ENCODE measurements around the gene PGAM5. TPM values are rescaled to one million over a fixed set of nuclear protein-coding genes. Genes with fewer than 3 reads are reported as not detected.

PGAM5 gene
- total RNA-seq, 1 experiment from 2014 or later = 121 TPM

DNA sequence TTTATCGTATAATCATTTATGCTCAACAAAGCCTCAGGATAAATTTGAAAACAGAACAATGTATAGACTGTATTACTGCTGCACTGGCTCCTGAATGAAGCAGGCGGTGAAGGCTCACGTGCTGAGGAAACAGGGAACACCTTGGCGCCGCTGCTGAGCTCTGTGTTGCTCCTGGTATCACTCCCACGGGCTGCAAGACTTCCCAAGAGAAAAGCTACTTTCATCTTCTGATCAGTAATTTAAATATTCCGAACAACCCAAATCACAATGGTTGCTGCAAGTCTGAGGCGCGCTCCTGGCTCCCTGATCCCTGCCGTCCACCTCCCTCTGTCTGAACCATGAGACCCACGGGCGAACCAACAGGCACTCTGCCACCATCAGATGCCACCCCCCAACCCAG, 15.7 kb downstream of the PGAM5 start:
- no peak for TF ChIP-seq CTCF (conservative IDR thresholded peaks at IDR 0.05; ENCODE audit: low read depth, low read length)
- TF ChIP-seq EZH2 (IDR thresholded peaks at IDR 0.05; ENCODE audit: borderline replicate concordance, low read depth, low read length, poor library complexity, severe bottlenecking) = no peak
- H3K4me1 ChIP-seq (ENCODE audit: insufficient read depth, low read length, poor library complexity, severe bottlenecking) = peaks cover 7% of the 10 kb centered on the region
- no peak overlapping the region for H3K4me3 ChIP-seq (ENCODE audit: low read depth, low read length, poor library complexity, severe bottlenecking)
- BruUV-seq (replicated peaks) = no TSS peak
- H3K9me3 ChIP-seq (ENCODE audit: low read depth, low read length, poor library complexity, severe bottlenecking) = no peaks in the 10 kb centered on the region
- ChIA-PET CTCF (no interaction called here), POLR2A (ENCODE audit: low non-redundant PET) (no interaction called here)
- H3K27ac ChIP-seq (ENCODE audit: low read depth, low read length, poor library complexity, severe bottlenecking) = no peak overlapping the region
- no peaks in the 10 kb centered on the region for H3K27me3 ChIP-seq (replicated peaks; ENCODE audit: insufficient read depth, low read depth, low read length, poor library complexity)
- DNase-seq (ENCODE audit: low spot score) = no peak
- intact Hi-C loops (cut with micrococcal nuclease; ENCODE audit: unreplicated experiment) = no loop called here
- H3K36me3 ChIP-seq (ENCODE audit: insufficient read depth, low read length, poor library complexity, severe bottlenecking) = peaks cover 81% of the 10 kb centered on the region

- POLR2A ChIA-PET (ENCODE audit: low non-redundant PET) = no interaction called here
- peaks cover 81% of the 10 kb centered on the region for H3K36me3 ChIP-seq (ENCODE audit: insufficient read depth, low read length, poor library complexity, severe bottlenecking)
Observed at GRCh38 chr12:132727091-132727794, 16.6 kb downstream of the PGAM5 start.

GRCh38 chr12:132728502-132728901, 17.9 kb downstream of the PGAM5 start:
- no peaks in the 10 kb centered on the region for H3K9me3 ChIP-seq (ENCODE audit: low read depth, low read length, poor library complexity, severe bottlenecking)
- DNase-seq (ENCODE audit: low spot score) = no peak
- intact Hi-C loops (cut with micrococcal nuclease; ENCODE audit: unreplicated experiment) = no loop called here
- peaks cover 75% of the 10 kb centered on the region for H3K36me3 ChIP-seq (ENCODE audit: insufficient read depth, low read length, poor library complexity, severe bottlenecking)
- H3K4me1 ChIP-seq (ENCODE audit: insufficient read depth, low read length, poor library complexity, severe bottlenecking) = peaks cover 7% of the 10 kb centered on the region
- H3K27me3 ChIP-seq (replicated peaks; ENCODE audit: insufficient read depth, low read depth, low read length, poor library complexity) = no peaks in the 10 kb centered on the region
- H3K27ac ChIP-seq (ENCODE audit: low read depth, low read length, poor library complexity, severe bottlenecking) = no peak overlapping the region
- CTCF ChIA-PET = no interaction called here
- POLR2A ChIA-PET (ENCODE audit: low non-redundant PET) = no interaction called here
- BruUV-seq (replicated peaks) = no TSS peak
- TF ChIP-seq EZH2 (IDR thresholded peaks at IDR 0.05; ENCODE audit: borderline replicate concordance, low read depth, low read length, poor library complexity, severe bottlenecking) (no peak), CTCF (conservative IDR thresholded peaks at IDR 0.05; ENCODE audit: low read depth, low read length) (no peak)
- H3K4me3 ChIP-seq (ENCODE audit: low read depth, low read length, poor library complexity, severe bottlenecking) = no peak overlapping the region

More at GRCh38 chr12:132727091-132727794, 16.6 kb downstream of the PGAM5 start:
- Histone ChIP-seq H3K9me3 (ENCODE audit: low read depth, low read length, poor library complexity, severe bottlenecking) (no peaks in the 10 kb centered on the region), H3K27me3 (replicated peaks; ENCODE audit: insufficient read depth, low read depth, low read length, poor library complexity) (no peaks in the 10 kb centered on the region), H3K4me1 (ENCODE audit: insufficient read depth, low read length, poor library complexity, severe bottlenecking) (peaks cover 7% of the 10 kb centered on the region), H3K4me3 (ENCODE audit: low read depth, low read length, poor library complexity, severe bottlenecking) (no peak overlapping the region), H3K27ac (ENCODE audit: low read depth, low read length, poor library complexity, severe bottlenecking) (no peak overlapping the region)
- TF ChIP-seq EZH2 (IDR thresholded peaks at IDR 0.05; ENCODE audit: borderline replicate concordance, low read depth, low read length, poor library complexity, severe bottlenecking) (no peak), CTCF (conservative IDR thresholded peaks at IDR 0.05; ENCODE audit: low read depth, low read length) (no peak)
- no TSS peak for BruUV-seq (replicated peaks)
- no peak for DNase-seq (ENCODE audit: low spot score)
- CTCF ChIA-PET = no interaction called here
- intact Hi-C loops (cut with micrococcal nuclease; ENCODE audit: unreplicated experiment) = no loop called here

All from A673 (cell line).